NCI-H345 (cell line): ENCODE results near the gene MED22.
"Not testable (repeated sequence)": the region's sequence is repeated elsewhere in the genome, so short reads cannot be mapped to it uniquely, and the experiment has no call there.

Experiments
- DNase-seq: peaks from one replicate; lab custom pipeline; 2025; lab: John Stamatoyannopoulos, UW

MED22 gene

GRCh38 chr9:133334888-133335287 is 13.0 kb downstream of the MED22 start:
- DNase-seq, result not testable (repeated sequence)

GRCh38 chr9:133334161-133334560 is 13.8 kb downstream of the MED22 start:
- DNase-seq, result no peak

GRCh38 chr9:133333566-133333965 is 14.4 kb downstream of the MED22 start:
- DNase-seq, result no peak

DNA sequence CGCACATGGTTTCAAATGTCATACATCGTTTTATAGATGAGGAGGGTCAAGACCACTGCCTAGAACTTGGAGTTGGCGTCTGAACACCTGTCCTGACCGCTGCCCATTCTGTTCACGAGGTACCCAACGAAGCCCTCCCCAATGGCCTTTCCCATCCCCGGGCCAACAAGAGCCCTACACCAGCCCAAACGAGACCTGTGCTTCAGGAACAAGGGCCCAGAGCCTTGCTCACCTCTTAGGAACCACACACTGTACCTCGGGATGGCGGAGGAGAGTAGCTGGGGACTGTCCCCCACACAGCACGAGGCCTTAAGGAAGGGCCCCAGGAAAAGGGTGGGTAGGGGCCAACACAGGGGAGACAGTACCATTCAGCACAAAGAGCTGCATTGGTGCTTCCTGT is 14.9 kb downstream of the MED22 start:
- no peak for DNase-seq

DNA sequence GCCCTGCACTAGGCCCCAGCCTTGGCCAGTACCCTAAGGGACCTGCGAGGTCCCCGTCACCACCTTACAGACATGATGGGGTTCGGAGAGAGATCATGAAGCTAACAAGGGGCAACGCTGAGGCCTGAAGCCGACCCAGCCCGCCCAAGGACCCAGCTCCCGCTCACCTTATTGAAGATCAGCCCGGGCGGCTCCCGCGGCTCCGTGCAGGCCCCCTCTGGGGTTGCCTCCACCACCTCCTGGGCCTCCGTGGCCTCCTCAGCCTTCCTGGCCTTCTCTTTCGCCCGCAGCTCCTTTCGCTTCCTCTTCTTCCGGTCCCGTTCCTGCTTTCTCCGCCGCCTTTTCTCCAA is 15.6 kb downstream of the MED22 start:
- DNase-seq, result no peak

DNA sequence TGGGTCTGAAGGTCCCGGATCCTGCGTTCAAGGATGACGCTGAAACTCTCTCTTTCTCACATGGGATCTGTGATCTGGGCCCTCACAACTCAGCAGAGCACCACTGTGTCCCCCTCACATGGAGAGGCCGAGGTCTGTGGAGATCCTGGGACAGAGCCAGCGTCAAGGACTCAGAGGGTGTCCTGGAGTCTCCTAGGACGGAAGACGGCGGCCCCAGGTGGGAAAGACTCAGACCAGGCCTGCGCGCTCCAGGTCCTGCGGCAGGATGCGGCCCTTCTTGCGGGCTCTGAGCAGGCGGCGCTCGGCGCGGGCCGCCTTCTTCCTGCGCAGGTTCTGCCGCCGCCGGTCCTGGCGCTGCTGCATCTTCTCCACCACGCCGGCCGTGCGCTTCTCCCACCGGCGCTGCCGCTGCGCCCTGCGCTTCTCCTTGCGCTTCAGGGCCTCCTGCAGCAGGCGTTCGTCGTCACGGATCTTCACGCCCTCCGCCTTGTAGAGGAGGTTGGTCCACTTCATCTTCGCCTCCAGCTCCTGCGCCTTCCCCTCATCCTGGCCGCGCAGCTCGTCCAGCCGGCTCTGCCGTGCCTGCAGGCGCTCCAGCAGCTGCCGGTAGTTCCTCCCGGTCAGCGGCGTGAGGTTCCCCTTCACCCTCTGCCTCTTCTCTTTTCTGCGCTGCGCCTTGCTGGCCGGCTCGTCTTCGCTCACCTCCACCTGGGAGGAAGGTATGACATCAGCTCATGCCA is 16.1 kb downstream of the MED22 start:
- no peak for DNase-seq

DNA sequence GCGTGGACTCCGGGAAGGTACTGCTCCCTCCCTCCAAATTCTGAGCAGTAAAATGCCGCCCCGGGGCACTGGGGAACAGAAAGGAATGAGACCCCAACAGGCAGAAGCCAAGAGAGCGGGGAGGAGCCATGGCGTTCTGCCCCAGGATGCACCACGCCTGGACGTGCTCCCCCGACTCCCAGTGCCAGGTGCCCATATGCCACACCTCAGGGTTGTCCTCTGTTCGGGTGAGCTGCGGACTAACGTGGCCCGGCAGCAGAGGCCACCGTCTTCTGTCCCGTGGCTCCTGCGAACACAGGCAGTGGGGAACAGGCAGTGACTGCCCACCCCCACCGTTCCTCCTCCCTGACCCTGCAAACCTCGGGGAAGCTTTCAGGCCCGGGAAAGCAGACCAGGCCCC is 16.7 kb downstream of the MED22 start:
- DNase-seq, result no peak

GRCh38 chr9:133329306-133330156 is 18.4 kb downstream of the MED22 start:
- DNase-seq, result not testable (repeated sequence)

DNA sequence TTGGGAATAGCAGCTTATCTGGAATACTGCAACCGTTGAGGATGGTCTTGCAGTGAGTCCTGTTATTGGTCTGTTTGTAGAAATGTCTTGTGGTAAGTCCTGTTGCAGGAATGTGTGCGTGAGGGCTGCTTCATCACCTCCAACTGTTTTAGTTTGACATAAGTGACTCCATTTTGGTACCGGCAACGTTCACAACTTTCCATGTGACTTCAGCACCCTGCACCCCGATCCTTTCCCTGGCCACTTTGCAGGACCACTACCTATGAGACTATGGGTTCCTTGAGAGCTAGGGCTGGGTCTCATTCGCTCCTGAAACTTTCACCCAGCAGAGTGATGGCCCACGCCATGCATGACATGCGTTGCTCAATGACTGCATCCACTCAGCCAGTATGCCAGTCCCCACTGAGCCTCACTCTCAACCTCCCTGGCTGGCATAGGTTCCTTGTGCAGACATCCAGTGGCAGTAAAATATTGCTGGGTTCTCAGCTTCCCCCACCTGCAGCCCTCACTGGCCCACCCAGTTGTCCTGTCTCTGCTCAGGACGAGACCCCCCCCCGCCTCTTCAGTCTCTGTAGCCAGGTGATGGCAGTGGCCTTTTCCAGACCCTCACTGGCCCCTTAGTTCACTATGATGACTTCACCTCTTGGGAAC is 20.0 kb downstream of the MED22 start:
- DNase-seq, result no peak

GRCh38 chr9:133327021-133327420 is 20.9 kb downstream of the MED22 start:
- not testable (repeated sequence) for DNase-seq

DNA sequence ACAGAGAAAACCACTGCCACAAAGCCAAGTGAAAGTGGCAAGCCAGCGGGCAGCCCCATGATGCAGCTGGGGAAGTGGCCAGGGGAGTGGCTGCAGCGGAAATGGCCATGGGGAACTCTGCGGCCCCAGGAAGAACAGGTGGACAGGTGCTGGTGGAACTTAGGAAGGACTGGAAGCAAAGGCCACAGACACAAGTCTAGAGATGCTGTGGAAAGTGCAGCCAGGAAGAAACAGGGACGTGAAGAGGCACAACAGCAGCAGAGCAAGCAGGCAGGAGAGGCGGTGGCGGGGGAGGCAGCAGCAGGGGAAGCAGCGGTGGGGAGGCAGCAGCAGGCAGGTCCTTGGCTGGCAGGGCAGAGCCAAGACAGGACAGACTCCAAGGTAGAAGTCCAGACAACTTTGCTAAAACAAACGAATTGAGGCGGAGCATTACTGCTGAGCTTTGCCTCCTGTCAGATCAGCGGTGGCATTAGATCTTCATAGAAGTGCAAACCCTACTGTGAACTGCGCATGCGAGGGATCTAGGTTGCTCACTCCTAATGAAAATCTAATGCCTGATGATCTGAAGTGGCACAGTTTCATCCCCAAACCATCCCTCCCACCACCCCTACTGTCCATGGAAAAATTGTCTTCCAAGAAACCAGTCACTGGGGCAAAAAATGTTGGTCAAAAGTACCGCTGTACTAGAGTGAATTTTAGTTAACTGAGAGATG is 23.8 kb downstream of the MED22 start:
- no peak for DNase-seq

DNA sequence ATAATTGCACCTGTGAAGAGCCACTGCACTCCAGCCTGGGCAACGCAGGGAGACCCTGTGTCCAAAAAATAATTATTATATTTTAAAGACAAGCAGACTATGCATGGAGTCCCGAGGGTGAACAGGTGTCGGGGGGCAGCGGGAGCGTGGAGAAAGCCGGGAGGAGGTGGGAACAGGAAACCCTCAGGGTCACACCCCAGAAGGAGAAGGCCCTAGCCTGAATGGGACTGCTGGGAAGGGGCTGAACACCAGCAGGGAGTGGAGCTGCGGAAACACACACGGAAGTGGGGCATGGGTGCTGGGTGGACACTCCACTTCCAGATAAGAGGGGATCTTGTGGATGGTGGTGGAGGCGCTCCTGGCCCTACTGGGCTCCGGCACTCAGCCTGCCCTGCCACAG is 24.7 kb downstream of the MED22 start:
- DNase-seq, result no peak

GRCh38 chr9:133322701-133323100 is 25.2 kb downstream of the MED22 start:
- DNase-seq, result no peak

- no peak for DNase-seq
These were observed 26.5 kb downstream of the MED22 start for GRCh38 chr9:133321411-133321935.

DNA sequence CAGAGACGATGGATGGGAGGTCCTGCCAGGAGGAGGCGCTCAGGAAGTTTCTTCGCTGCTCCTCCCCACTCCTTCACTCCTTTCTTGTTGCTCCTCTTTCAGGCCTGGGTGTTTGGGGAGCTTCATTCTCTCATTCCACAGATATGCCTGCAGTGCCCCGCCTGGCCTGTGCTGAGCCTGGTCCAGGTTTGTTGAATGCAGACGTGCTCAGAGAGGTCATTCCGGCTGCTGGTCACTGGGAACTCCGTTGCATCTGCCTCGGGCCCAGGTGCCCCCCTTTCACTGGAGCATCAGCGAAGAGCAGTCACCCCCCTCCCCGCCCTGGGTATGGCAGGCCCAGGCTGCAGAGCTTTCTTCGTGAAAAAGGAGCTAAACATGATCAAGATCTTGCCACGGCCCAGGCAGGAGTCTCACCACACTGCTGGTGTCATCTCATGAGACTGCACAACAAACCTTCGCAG is 27.5 kb downstream of the MED22 start:
- no peak for DNase-seq

DNA sequence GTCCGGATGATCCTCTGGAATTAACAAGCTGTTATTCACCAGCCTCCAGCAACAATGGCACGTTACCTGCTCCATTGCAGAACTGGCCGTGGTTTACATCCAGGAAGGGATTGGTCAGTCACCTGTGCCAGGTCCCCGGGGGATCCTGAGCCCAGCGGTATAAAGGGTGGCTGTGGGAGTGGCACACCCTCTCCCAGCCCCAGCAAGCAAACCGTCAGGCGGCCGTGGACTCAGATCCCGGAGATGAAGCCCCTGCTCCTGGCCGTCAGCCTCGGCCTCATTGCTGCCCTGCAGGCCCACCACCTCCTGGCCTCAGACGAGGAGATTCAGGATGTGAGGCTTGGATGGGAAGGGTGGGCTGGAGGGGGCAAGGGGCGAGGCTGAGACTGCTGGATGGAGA is 30.4 kb downstream of the MED22 start:
- not testable (repeated sequence) for DNase-seq

DNA sequence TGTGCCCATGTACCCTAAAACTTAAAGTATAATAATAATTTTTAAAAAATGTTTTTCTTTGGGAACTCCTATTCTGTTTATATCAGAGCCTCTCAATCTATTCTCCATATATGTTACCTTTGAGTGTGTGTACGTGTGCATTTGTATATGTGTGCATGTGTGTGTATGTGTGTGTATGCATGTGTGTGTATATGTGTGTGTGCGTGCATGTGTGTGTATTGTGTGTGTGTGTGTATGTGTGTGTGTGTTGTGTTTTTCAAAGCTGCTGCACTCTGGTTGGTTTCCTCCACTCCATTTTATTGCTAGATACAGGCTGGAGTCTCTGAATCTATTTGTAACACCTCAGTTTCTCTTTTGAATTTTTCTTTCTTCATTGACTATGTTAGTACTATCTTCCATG is 31.9 kb downstream of the MED22 start:
- DNase-seq, result no peak

- no peak for DNase-seq
These were observed 38.3 kb downstream of the MED22 start for GRCh38 chr9:133309608-133310007.

GRCh38 chr9:133307301-133307700 is 40.6 kb downstream of the MED22 start:
- no peak for DNase-seq

GRCh38 chr9:133306242-133307204 is 41.4 kb downstream of the MED22 start:
- no peak for DNase-seq

DNA sequence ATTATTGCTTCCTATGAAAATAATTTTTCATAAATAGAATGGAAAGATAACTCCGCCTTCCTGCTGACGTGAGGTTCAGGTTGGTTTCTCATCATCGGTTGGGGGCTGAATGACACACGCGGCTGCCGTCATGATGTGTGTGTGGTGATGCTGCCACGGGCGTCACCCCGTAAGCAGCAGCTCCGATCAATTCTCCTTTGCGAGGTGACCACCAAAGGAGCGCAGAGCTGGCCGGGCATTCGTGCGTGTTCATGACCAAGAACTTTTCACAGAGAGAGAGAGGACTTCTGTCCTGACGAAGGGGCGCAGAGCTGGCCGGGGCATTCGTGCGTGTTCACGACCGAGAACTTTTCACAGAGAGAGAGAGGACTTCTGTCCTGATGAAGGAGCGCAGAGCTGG is 42.2 kb downstream of the MED22 start:
- no peak for DNase-seq
